Activated CD8-positive, alpha-beta memory T cell treated with anti-CD3 and anti-CD28 coated beads, Interleukin-2, amount 10 ng/mL, durations not matched to agents 7 days and 5 days (primary cell): ENCODE data around the gene UBE2G1. TPM values are rescaled to one million over a fixed set of nuclear protein-coding genes. Genes with fewer than 3 reads are reported as not detected.

Experiments used
- ATAC-seq: fragments of 150-1000 bp; cut with Tn5 transposase; one replicate; pipeline ENCODE4 v1.10.0; 2021; ENCODE audit warnings: moderate library complexity
- CTCF ChIA-PET: fragments of 350-600 bp; sonication (Branson Sonifier 250); formaldehyde crosslinking; loops from one replicate; lab custom pipeline; 2021; ENCODE audit warnings: antibody characterized with exemption; lab: Charles Lee
- DNase-seq: peaks from one replicate; pipeline ENCODE4 v3.0.0-alpha.2; 2020
- H3K27ac Mint-ChIP-seq: one replicate; pipeline ENCODE4 v1.8.0; 2021; ENCODE audit warnings: mild to moderate bottlenecking, mixed read lengths
- H3K27me3 Mint-ChIP-seq: one replicate; pipeline ENCODE4 v1.8.0; 2021; ENCODE audit warnings: mixed read lengths
- H3K36me3 Mint-ChIP-seq: one replicate; pipeline ENCODE4 v1.8.0; 2021; ENCODE audit warnings: mild to moderate bottlenecking, mixed read lengths
- H3K4me1 Mint-ChIP-seq: one replicate; pipeline ENCODE4 v1.8.0; 2021; ENCODE audit warnings: mixed read lengths
- H3K4me3 Mint-ChIP-seq: one replicate; pipeline ENCODE4 v1.8.0; 2021; ENCODE audit warnings: mild to moderate bottlenecking, moderate library complexity, mixed read lengths
- H3K9me3 Mint-ChIP-seq: one replicate; pipeline ENCODE4 v1.8.0; 2022; ENCODE audit warnings: low read depth, mixed read lengths
- total RNA-seq, 2 experiments: library from RNA; stranded (reverse); gene quantifications; one replicate each; pipeline ENCODE4 v1.2.3, GENCODE V29; 2021

Gene UBE2G1
- total RNA-seq, 2 experiments from 2014 or later = 77.1 to 83.0 TPM

GRCh38 chr17:4241535-4241934, 124.9 kb downstream of the UBE2G1 start:
- CTCF ChIA-PET = no interaction called here
- H3K4me3 Mint-ChIP-seq = no peak overlapping the region
- peaks cover 6% of the 10 kb centered on the region for H3K4me1 Mint-ChIP-seq
- peaks cover 29% of the 10 kb centered on the region for H3K36me3 Mint-ChIP-seq
- no peak overlapping the region for H3K27ac Mint-ChIP-seq
- ATAC-seq (no peak), DNase-seq (no peak)
- H3K9me3 Mint-ChIP-seq = no peaks in the 10 kb centered on the region
- no peaks in the 10 kb centered on the region for H3K27me3 Mint-ChIP-seq

DNA sequence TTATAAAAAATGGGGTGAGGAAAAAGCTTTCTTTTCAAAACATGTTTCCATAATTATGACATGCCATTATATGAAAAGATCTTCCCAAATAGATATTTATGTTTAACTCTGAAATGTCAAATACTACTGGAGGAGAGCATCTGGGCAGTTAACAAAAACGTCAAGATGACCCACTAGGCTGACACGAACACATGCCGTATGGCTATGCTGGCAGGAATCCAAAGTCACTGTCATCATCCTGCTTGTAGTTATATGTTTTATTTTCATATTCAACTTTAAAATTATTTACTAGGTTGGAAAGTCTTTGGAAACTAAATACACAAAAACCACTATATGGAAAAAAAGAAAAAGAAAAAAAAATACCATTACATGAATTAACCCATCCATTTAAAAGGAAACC, 130.0 kb downstream of the UBE2G1 start:
- CTCF ChIA-PET = interaction anchor here (1.1 kb wide), 1 partner anchor 37 kb away, joined by 4 read pairs; no protein-coding TSS in a partner anchor
- H3K27ac Mint-ChIP-seq = no peak overlapping the region
- peaks cover 45% of the 10 kb centered on the region for H3K36me3 Mint-ChIP-seq

DNA sequence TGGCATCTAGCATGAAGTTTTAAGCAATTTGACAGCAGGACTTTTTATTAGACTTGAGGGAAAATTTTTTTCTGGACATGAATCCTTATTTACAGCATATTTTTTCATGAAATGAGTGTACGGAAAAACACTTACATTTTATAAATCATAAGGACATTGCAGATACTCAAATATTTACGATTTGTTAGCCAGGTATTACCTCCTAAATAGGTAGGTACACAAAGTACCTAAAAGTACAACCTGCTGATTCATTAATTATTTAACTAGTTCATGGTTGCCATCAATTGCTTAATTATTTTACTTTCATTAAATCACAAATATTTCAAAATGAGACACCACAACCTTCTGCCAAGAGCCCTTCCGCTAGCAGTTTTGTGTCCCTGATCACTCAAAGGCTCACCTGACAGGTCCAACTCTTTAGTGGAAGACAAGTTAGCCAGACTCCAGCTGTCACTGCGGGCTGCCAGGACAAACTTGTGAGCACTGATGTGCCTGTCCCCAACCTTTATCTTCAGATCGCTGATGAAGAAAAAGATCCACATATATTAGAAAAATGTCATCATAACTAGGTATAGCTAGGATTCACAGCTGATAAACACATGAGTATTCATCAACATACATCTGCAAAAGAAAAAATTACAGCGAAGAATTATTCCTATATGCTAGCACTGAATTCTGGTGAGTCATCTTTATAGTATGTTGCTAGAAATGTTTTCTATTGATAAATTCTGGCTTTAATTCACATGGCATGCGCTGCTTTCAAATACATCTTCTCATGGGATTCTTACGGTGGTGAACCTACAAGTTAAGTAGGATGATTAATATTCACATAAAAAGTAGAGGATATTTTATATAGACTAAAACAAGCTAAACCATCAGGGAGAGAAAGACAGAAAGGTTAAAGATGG, 130.8 kb downstream of the UBE2G1 start:
- no peak for ATAC-seq
- DNase-seq = no peak
- Mint-ChIP-seq H3K9me3 (no peaks in the 10 kb centered on the region), H3K4me3 (no peak overlapping the region), H3K27me3 (no peaks in the 10 kb centered on the region), H3K36me3 (peaks cover 40% of the 10 kb centered on the region), H3K4me1 (peaks cover 20% of the 10 kb centered on the region), H3K27ac (no peak overlapping the region)
- CTCF ChIA-PET = interaction anchor here (1.1 kb wide), 1 partner anchor 36 kb away, joined by 4 read pairs; no protein-coding TSS in a partner anchor

More for the DNA sequence above, 130.0 kb downstream of the UBE2G1 start:
- ATAC-seq (no peak), DNase-seq (no peak)
- no peaks in the 10 kb centered on the region for H3K9me3 Mint-ChIP-seq
- no peaks in the 10 kb centered on the region for H3K27me3 Mint-ChIP-seq
- peaks cover 20% of the 10 kb centered on the region for H3K4me1 Mint-ChIP-seq
- no peak overlapping the region for H3K4me3 Mint-ChIP-seq

DNA sequence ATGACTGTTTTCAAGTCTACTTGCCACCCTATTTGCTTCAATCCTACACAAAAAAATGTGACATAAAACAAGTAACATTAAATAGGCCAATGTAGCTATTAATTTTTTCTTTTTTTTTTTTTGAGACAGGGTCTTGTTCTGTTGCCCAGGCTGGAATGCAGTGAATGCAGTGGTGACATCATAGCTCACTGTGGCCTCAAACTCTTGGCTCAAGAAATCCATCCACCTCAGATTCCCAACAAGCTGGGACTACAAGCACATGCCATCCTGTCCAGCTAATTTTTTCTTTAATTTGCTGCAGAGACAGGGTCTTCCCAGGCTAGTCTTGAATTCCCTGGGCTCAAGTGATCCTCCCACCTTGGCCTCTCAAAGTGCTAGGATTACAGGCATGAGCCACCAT, 132.1 kb downstream of the UBE2G1 start:
- no peaks in the 10 kb centered on the region for H3K9me3 Mint-ChIP-seq
- ATAC-seq (no peak), DNase-seq (no peak)
- H3K4me1 Mint-ChIP-seq = peaks cover 20% of the 10 kb centered on the region
- CTCF ChIA-PET = no interaction called here
- no peak overlapping the region for H3K4me3 Mint-ChIP-seq
- H3K27me3 Mint-ChIP-seq = no peaks in the 10 kb centered on the region
- peaks cover 42% of the 10 kb centered on the region for H3K36me3 Mint-ChIP-seq
- H3K27ac Mint-ChIP-seq = no peak overlapping the region

DNA sequence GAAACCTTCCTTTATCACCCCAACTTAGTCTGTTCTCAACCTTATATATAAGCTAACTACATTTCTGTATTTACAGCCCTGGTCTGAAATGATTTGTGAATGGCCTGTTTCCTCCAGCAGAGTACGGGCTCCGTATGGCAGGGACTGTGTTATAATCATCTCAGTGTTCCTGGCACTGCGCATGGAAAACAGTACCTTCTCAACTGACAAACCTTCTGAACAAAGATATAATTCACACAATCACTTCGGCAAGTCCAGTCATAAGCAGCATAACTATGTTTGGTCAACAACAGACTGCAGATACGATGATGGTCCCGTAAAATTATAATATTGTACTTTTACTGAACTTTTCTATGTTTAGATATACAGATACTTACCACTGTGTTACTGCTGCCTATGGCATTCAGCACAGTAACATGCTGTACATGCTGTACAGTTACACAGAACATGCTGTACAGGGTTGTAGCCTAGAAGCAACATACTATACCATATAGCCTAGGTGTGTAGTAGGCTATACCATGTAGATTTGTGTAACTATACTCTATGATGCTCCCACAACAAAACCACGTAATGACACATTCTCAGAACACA, 132.7 kb downstream of the UBE2G1 start:
- CTCF ChIA-PET = interaction anchor here (1.0 kb wide), 1 partner anchor 9 kb away, joined by 3 read pairs; no protein-coding TSS in a partner anchor
- H3K4me3 Mint-ChIP-seq = no peak overlapping the region
- H3K4me1 Mint-ChIP-seq = peaks cover 20% of the 10 kb centered on the region
- no peak for ATAC-seq
- H3K27me3 Mint-ChIP-seq = no peaks in the 10 kb centered on the region
- H3K9me3 Mint-ChIP-seq = no peaks in the 10 kb centered on the region
- H3K27ac Mint-ChIP-seq = no peak overlapping the region
- no peak for DNase-seq
- peaks cover 39% of the 10 kb centered on the region for H3K36me3 Mint-ChIP-seq

DNA sequence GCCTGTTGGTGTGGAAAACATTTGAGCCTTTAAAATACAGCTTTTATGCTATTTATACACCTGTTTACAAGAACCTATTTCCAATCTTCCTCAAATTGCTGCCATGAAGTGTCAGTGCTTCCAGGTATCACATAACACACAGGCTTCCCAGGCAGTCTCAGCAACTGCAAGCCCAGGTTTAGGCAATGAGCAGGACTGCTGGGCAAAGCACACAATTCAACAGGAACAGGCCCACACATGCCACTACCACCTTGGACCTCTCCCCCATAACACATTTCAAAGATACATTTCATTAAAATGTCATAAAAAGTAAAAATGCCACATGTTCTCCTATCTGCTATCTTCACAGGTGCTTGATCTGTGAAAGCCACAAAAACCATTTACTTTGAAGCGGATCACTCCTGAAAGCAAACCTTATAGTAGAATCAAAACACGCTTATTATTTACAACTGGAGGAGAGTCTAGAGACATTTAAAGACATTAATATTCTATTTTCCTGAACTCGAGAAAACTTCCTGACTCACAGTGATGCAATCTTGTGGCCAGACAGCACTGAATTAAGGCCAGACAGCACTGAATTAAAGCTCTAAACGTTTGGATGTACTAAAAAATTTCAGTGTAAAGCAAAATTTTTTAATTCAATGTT, 134.2 kb downstream of the UBE2G1 start:
- no peak for DNase-seq
- no peaks in the 10 kb centered on the region for H3K27me3 Mint-ChIP-seq
- no peak overlapping the region for H3K4me3 Mint-ChIP-seq
- ATAC-seq = no peak
- H3K27ac Mint-ChIP-seq = no peak overlapping the region
- peaks cover 41% of the 10 kb centered on the region for H3K36me3 Mint-ChIP-seq
- H3K9me3 Mint-ChIP-seq = no peaks in the 10 kb centered on the region
- H3K4me1 Mint-ChIP-seq = peaks cover 15% of the 10 kb centered on the region
- CTCF ChIA-PET = interaction anchor here (1.6 kb wide), 1 partner anchor 17 kb away, joined by 4 read pairs; no protein-coding TSS in a partner anchor

DNA sequence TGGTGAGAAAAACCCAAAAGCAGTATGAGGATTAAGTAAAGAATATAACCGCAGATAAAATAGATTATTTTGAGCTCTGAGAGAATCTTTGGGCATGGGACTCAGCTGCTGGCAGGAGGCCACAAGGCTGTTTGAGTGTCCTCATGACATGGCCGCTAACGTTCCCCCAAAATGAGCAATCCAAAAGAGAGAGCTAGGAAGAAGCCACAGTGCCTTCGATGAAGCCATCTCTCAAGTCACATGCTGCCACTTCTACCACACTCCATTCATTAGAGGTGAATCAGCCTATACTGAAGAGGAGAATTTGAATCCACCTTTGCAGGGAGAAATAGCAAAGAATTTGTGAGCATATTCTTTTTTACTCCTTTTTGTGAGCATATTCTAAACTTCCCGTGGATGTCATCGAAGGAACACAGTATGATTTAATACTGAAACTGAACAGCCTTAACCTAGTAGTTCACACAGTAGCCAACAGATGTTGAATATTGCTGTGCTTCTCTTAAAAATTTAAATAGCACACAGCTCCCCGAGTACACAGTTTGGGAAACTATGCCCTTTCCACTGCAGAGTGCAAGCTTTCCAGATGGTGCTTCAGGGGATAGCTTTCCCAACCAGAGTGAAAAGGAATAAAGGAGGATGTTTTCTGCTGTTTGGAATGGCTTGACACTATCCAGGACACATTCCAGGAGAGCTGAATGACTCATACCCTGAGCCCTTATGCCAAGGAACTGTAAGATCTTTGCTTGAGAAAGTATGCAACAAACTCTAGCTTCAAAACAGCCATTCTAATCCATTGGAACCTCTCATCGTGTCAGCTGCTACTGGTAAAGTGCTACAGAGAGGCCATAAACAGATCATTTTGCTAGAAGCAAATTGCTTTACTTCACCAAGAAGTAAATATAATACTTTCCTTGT, 136.6 kb downstream of the UBE2G1 start:
- peaks cover 37% of the 10 kb centered on the region for H3K36me3 Mint-ChIP-seq
- no peak for DNase-seq
- no peak overlapping the region for H3K4me3 Mint-ChIP-seq
- H3K4me1 Mint-ChIP-seq = peaks cover 15% of the 10 kb centered on the region
- no peaks in the 10 kb centered on the region for H3K27me3 Mint-ChIP-seq
- no peak overlapping the region for H3K27ac Mint-ChIP-seq
- CTCF ChIA-PET = interaction anchor here (0.9 to 2.0 kb wide), 5 partner anchors 8 to 30 kb away, joined by 3 to 6 read pairs (median 4); no protein-coding TSS in a partner anchor
- no peaks in the 10 kb centered on the region for H3K9me3 Mint-ChIP-seq
- ATAC-seq = no peak

- Mint-ChIP-seq H3K9me3 (no peaks in the 10 kb centered on the region), H3K27me3 (no peaks in the 10 kb centered on the region), H3K36me3 (peaks cover 18% of the 10 kb centered on the region), H3K4me3 (no peak overlapping the region), H3K27ac (no peak overlapping the region), H3K4me1 (no peaks in the 10 kb centered on the region)
- no peak for DNase-seq
- CTCF ChIA-PET = no interaction called here
- ATAC-seq = no peak
Measured at GRCh38 chr17:4221899-4222659, 144.4 kb downstream of the UBE2G1 start.

- Mint-ChIP-seq H3K4me3 (no peak overlapping the region), H3K9me3 (no peaks in the 10 kb centered on the region), H3K27ac (no peak overlapping the region), H3K36me3 (peaks cover 20% of the 10 kb centered on the region), H3K4me1 (peaks cover 2% of the 10 kb centered on the region), H3K27me3 (no peaks in the 10 kb centered on the region)
- no peak for ATAC-seq
- DNase-seq = no peak
- CTCF ChIA-PET = no interaction called here
Measured at GRCh38 chr17:4221163-4221562, 145.3 kb downstream of the UBE2G1 start.

- CTCF ChIA-PET = interaction anchor here (0.6 to 1.6 kb wide), 5 partner anchors 9 to 196 kb away, joined by 3 to 4 read pairs (median 3); no protein-coding TSS in a partner anchor
- no peak overlapping the region for H3K27ac Mint-ChIP-seq
Measured at GRCh38 chr17:4220655-4221054, 145.8 kb downstream of the UBE2G1 start.

More at GRCh38 chr17:4220655-4221054, 145.8 kb downstream of the UBE2G1 start:
- ATAC-seq (no peak), DNase-seq (no peak)
- no peaks in the 10 kb centered on the region for H3K9me3 Mint-ChIP-seq
- H3K4me1 Mint-ChIP-seq = peaks cover 4% of the 10 kb centered on the region
- H3K27me3 Mint-ChIP-seq = no peaks in the 10 kb centered on the region
- peaks cover 20% of the 10 kb centered on the region for H3K36me3 Mint-ChIP-seq
- no peak overlapping the region for H3K4me3 Mint-ChIP-seq
